Right cardiac atrium (tissue), 5 donors: ENCODE data around the gene INTS1. TPM values are rescaled to one million over a fixed set of nuclear protein-coding genes. Genes with fewer than 3 reads are reported as not detected.

Source experiments
- ATAC-seq, 2 donors: fragments of 200-7000 bp; cut with Tn5 transposase; one replicate each; pipeline versions ENCODE4 v1.8.0 to v1.9.1; 2020; ENCODE audit warnings: moderate library complexity in 2 of 2, mild to moderate bottlenecking in 1 of 2
- DNase-seq, 3 donors: peaks; one replicate each; pipeline ENCODE4 v3.0.0-alpha.2; 2020
- H3K27ac ChIP-seq: one replicate; pipeline ENCODE4 v1.5.1; 2013; ENCODE audit warnings: mild to moderate bottlenecking, low read length, control low read depth, moderate library complexity
- H3K27me3 ChIP-seq: one replicate; pipeline ENCODE4 v1.6.1; 2013; ENCODE audit not compliant: control insufficient read depth, insufficient read depth
- H3K4me1 ChIP-seq: one replicate; pipeline ENCODE4 v1.6.1; 2013; ENCODE audit warnings: low read length; ENCODE audit not compliant: control insufficient read depth, insufficient read depth
- H3K4me3 ChIP-seq: one replicate; pipeline ENCODE4 v1.5.1; 2013; ENCODE audit warnings: low read length, control low read depth
- H3K9me3 ChIP-seq: one replicate; pipeline ENCODE4 v1.6.1; 2013; ENCODE audit warnings: low read length; ENCODE audit not compliant: control insufficient read depth
- WGBS: extraction: QIAGEN DNeasy Blood & Tissue Kit; methylation state at CpG from one replicate; pipeline ENCODE4 v1.1.7; 2013; 5-methylcytosine and 5-hydroxymethylcytosine counted together
- intact Hi-C, 4 donors: fragments of 100-400 bp; cut with DNase I; formaldehyde crosslinking; loops; one replicate each; pipeline versions ENCODE4 v1.11.0 to v1.14.0; 2022 to 2023
- polyA plus RNA-seq: library from polyadenylated mRNA; stranded (reverse); fragments of 200-250 nt; gene quantifications from one replicate; pipeline ENCODE4 v1.2.3, GENCODE V29; 2013
- total RNA-seq, 4 donors: library from RNA; stranded (reverse); fragmentation: NEBNext Ultra II Directional; extraction: Animal tissue kit (Norgen Biotek cat#: 25700); gene quantifications; one replicate each; pipeline ENCODE4 v1.2.1, GENCODE V29; 2021
- donor health status: healthy with polysubstance abuse.
- donor health status: DM: no; HTN: yes; CAD: no.
- donor health status: DM: no; HTN: no; CAD: no.
- donor health status: DM: no; HTN: yes; CAD: no; lungs with severe emphysema.
- donor health status: DM: yes; HTN: yes; CAD: no.

INTS1 gene
- total and polyA plus RNA-seq, 5 donors = 30.6 to 48.3 (median 45.6) TPM

GRCh38 chr7:1468643-1469298 is 35.4 kb downstream of the INTS1 start:
- Histone ChIP-seq H3K27me3 (no peaks in the 10 kb centered on the region), H3K4me3 (no peak overlapping the region), H3K27ac (no peak overlapping the region), H3K9me3 (no peaks in the 10 kb centered on the region), H3K4me1 (no peaks in the 10 kb centered on the region)
- whole genome bisulfite sequencing = 88% methylated on average over 24 of the region's 24 CpGs
- no peak for DNase-seq
- ATAC-seq = no peak
- intact Hi-C loops = no loop called here

DNA sequence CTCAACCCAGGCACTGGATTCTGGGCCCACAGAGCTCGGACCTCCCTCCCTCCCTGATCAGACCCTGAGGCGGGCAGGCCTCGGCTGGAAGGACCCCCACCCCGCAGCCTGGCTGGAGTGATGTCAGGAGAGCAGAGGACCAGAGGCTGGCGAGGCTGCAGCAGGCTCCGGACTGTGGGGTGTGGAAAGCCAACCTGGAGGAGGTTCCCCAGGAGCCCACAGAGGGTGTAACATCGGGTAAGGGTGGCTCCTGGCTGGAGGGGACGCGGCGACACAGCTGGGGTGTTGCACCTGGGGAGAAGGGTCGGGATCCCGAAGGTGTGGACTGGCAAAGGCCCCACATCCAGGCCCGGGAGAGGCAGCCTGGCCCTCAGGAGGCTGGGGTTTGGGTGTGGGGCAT is 36.0 kb downstream of the INTS1 start:
- H3K27ac ChIP-seq = no peak overlapping the region
- H3K4me3 ChIP-seq = no peak overlapping the region
- H3K4me1 ChIP-seq = no peaks in the 10 kb centered on the region
- WGBS = 90% methylated on average over 13 of the region's 13 CpGs
- no peaks in the 10 kb centered on the region for H3K27me3 ChIP-seq
- ATAC-seq = no peak
- no peak for DNase-seq
- H3K9me3 ChIP-seq = no peaks in the 10 kb centered on the region
- intact Hi-C loops = no loop called here

- intact Hi-C loops = no loop called here
- Histone ChIP-seq H3K9me3 (no peaks in the 10 kb centered on the region), H3K27me3 (no peaks in the 10 kb centered on the region), H3K4me3 (no peak overlapping the region), H3K4me1 (no peaks in the 10 kb centered on the region), H3K27ac (peak overlapping the region; percentile 38)
- ATAC-seq = peak; percentile 82 to 84
- DNase-seq = peak; percentile 88 to 96 (median 94)
- 29% methylated on average over 17 of the region's 17 CpGs for WGBS
These were observed 37.5 kb downstream of the INTS1 start for GRCh38 chr7:1466524-1467271.

DNA sequence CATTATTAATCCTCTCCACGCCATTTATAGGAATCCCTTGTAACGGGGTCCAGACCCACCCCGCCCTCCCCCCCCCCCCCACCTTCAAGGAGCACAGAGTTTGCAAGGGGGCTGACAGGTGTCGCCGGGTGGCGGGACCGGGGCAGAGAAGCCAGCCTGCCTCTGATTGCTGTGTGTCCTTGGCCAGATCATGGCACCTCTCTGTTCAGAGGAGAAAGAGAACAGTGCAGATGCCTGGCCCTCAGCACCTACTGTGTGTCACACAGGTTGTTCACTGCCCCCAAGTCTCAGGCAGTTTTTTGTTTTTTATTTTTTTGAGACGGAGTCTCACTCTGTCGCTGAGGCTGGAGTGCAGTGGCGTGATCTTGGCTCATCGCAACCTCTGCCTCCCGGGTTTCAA is 39.5 kb downstream of the INTS1 start:
- Histone ChIP-seq H3K27ac (no peak overlapping the region), H3K4me1 (peaks cover 3% of the 10 kb centered on the region)
- no peak for ATAC-seq

DNA sequence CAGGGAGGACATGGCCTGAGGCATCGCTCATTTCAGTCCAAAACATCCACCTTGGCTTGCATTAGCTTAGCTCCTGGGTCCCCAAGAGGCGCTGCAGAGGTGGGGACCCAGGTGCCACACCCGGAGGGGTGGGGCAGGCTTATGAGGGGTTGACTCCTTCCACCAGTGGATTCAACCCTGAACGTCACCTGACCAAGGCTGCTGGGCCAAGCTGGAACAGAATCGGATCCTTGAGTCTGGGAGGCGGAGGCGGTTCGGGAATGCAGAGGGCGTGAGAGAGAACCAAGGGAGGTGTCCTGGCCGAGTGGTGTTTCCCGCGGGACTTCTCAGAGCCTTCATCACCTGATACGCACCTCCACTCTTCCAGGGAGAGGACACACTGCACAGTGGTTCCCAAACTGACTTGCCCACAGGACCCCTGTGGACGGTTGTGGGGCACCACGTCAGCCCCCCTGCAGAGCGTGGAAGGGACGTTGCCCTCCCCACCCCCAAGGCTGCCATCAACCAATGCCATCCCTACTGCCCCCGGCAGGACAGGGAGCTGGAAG is 40.4 kb downstream of the INTS1 start:
- WGBS = 44% methylated on average over 18 of the region's 18 CpGs
- Histone ChIP-seq H3K4me1 (peaks cover 3% of the 10 kb centered on the region), H3K4me3 (no peak overlapping the region), H3K27ac (no peak overlapping the region), H3K9me3 (no peaks in the 10 kb centered on the region), H3K27me3 (no peaks in the 10 kb centered on the region)
- ATAC-seq = no peak
- intact Hi-C loops = no loop called here
- DNase-seq = no peak

More for the DNA sequence above, 39.5 kb downstream of the INTS1 start:
- no peak for DNase-seq
- Histone ChIP-seq H3K9me3 (no peaks in the 10 kb centered on the region), H3K4me3 (no peak overlapping the region), H3K27me3 (no peaks in the 10 kb centered on the region)
- intact Hi-C loops = no loop called here
- 77% methylated on average over 12 of the region's 12 CpGs for WGBS

DNA sequence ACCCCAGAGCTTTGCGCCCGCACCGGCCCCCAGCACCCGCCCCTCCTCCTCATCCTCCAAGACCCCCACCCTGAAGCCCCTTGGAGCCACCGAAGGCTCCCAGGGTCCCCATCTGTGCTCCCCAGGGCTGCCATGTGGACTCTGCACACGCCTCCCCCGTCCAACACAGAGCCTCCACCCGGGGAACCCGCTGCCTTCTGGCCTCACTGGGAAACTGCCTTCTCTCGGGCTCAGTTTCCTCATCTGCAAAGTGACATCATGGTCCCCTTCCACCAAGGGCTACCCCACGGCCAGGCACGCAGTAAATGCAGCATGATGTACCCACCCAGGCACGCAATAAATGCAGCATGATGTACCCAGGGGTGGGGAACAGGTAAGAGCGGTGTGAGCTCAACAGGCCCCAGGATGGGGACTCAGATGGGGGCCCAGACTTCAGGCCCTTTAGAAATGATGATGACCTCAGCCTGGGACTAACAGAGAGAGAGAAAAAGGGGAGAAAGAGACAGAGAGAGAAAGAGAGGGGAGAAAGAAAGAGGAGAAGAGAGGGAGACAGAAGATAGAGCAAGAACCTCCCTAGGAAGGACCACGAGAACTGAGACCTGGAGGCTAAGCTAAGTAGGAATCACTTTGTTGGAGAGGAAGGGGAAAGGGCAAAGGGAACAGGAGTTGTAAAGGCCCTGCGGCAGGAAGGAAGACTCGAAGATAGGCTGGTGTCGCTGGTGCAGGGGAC is 42.4 kb downstream of the INTS1 start:
- Histone ChIP-seq H3K9me3 (no peaks in the 10 kb centered on the region), H3K27me3 (no peaks in the 10 kb centered on the region), H3K4me3 (no peak overlapping the region), H3K4me1 (peaks cover 3% of the 10 kb centered on the region), H3K27ac (no peak overlapping the region)
- intact Hi-C loops = no loop called here
- no peak for DNase-seq
- 59% methylated on average over 18 of the region's 18 CpGs for WGBS
- no peak for ATAC-seq

GRCh38 chr7:1460821-1461645 is 43.2 kb downstream of the INTS1 start:
- Histone ChIP-seq H3K4me1 (peaks cover 3% of the 10 kb centered on the region), H3K27ac (peak overlapping the region; percentile 76), H3K27me3 (no peaks in the 10 kb centered on the region), H3K4me3 (no peak overlapping the region), H3K9me3 (no peaks in the 10 kb centered on the region)
- WGBS = 17% methylated on average over 30 of the region's 30 CpGs
- ATAC-seq (peak; percentile 0 to 2), DNase-seq (peak; percentile 73 to 88 (median 87))
- intact Hi-C loops = no loop called here

GRCh38 chr7:1459920-1460820 is 44.0 kb downstream of the INTS1 start:
- intact Hi-C loops = no loop called here
- Histone ChIP-seq H3K27me3 (no peaks in the 10 kb centered on the region), H3K27ac (peak overlapping the region; percentile 76), H3K4me1 (peaks cover 3% of the 10 kb centered on the region), H3K4me3 (peak overlapping the region; percentile 69), H3K9me3 (no peaks in the 10 kb centered on the region)
- WGBS = 10% methylated on average over 30 of the region's 30 CpGs
- no peak for ATAC-seq
- peak in 1 of 3 donors; percentile 73 for DNase-seq

GRCh38 chr7:1459512-1459892 is 44.7 kb downstream of the INTS1 start:
- DNase-seq (peak; percentile 100), ATAC-seq (peak; percentile 95 to 96)
- peaks cover 3% of the 10 kb centered on the region for H3K4me1 ChIP-seq
- intact Hi-C loops = no loop called here
- under 1% methylated on average over 35 of the region's 35 CpGs for WGBS
- H3K4me3 ChIP-seq = peak overlapping the region; percentile 69
- no peak overlapping the region for H3K27ac ChIP-seq
- no peaks in the 10 kb centered on the region for H3K9me3 ChIP-seq
- H3K27me3 ChIP-seq = no peaks in the 10 kb centered on the region
